Fibroblast of mammary gland (primary cell): ENCODE results near the gene KDELR3.
"Not testable (repeated sequence)": the region's sequence is repeated elsewhere in the genome, so short reads cannot be mapped to it uniquely, and the experiment has no call there.

Source experiments
- DNase-seq: peaks from one replicate; pipeline ENCODE4 v3.0.0-alpha.2; 2010; ENCODE audit warnings: low read depth
- H3K4me3 ChIP-seq: 2 replicates; pipeline ENCODE4 v1.5.1; 2011; ENCODE audit warnings: low read depth, mild to moderate bottlenecking, low read length, moderate library complexity; ENCODE audit not compliant: control insufficient read depth
- TF ChIP-seq, protein P1 (sequence below): conservative IDR thresholded peaks from 2 replicates; pipeline ENCODE4 v1.5.1; 2011; ENCODE audit warnings: low read depth, low read length, inconsistent platforms; ENCODE audit not compliant: control insufficient read depth, insufficient read depth

Gene KDELR3

DNA sequence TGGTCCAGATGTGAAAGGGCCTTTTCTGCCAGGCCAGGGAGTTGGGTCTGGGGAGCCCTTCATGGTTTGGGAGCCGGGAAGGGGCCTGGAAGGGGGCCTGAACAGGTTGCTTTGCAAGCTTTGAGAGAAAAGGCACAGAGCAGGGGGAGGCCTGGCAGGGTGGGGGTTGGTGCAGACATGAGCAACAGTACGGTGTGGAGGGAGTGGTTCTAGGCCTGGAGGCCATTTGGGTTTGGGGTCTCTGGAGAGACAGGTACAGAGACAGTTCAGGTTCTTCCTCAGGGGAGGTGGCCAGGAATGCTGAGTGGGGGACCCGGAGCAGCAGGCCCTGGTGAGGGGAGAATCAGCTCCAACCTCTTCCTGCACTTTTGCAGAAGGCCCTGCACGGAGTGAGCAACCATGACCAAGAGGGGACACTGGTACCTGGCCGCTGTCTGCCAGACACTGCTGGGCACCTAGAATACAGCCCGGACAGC, 1.4 kb downstream of the KDELR3 start:
- TF ChIP-seq, protein P1, sequence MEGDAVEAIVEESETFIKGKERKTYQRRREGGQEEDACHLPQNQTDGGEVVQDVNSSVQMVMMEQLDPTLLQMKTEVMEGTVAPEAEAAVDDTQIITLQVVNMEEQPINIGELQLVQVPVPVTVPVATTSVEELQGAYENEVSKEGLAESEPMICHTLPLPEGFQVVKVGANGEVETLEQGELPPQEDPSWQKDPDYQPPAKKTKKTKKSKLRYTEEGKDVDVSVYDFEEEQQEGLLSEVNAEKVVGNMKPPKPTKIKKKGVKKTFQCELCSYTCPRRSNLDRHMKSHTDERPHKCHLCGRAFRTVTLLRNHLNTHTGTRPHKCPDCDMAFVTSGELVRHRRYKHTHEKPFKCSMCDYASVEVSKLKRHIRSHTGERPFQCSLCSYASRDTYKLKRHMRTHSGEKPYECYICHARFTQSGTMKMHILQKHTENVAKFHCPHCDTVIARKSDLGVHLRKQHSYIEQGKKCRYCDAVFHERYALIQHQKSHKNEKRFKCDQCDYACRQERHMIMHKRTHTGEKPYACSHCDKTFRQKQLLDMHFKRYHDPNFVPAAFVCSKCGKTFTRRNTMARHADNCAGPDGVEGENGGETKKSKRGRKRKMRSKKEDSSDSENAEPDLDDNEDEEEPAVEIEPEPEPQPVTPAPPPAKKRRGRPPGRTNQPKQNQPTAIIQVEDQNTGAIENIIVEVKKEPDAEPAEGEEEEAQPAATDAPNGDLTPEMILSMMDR: no peak
- peak overlapping the region; percentile 95 for H3K4me3 ChIP-seq
- DNase-seq: no peak

DNA sequence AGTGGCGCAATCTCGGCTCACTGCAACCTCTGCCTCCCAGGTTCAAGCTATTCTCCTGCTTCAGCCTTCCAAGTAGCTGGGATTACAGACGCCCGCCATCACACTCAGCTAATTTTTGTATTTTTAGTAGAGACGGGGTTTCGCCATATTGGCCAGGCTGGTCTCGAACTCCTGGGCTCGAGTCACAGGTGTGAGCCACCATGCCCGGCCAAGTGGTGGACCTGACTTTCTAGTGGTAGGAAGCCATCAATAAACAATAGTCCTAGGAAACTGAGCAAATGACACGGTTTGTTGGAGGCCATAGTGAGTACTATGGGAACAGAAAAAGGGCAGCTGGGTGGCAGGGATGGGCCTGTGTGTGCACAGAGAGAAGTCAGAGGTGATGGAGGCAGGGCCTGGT, 2.3 kb downstream of the KDELR3 start:
- DNase-seq, H3K4me3 ChIP-seq: not testable (repeated sequence)

DNA sequence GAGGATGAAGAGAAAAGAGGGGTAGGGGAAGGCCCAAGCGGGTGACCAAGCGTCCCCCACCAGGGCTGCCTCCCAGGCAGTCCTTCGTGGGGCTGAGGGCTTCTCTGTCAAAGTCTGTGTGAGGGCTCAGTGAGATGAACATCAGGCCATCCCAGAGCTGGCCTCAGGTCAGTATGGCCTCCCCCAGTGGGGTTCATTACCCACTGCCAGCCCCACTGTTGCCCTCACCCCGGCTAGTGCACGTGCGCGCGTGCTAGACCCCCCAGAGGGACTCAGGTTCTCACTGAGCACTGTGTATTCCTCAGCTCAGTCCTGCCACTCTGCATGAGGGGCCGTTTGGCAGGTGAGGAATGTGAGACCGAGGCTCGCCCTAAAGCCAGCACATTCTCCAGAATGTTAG, 3.3 kb downstream of the KDELR3 start:
- TF ChIP-seq, protein P1: no peak
- DNase-seq: no peak
- H3K4me3 ChIP-seq: no peak overlapping the region

DNA sequence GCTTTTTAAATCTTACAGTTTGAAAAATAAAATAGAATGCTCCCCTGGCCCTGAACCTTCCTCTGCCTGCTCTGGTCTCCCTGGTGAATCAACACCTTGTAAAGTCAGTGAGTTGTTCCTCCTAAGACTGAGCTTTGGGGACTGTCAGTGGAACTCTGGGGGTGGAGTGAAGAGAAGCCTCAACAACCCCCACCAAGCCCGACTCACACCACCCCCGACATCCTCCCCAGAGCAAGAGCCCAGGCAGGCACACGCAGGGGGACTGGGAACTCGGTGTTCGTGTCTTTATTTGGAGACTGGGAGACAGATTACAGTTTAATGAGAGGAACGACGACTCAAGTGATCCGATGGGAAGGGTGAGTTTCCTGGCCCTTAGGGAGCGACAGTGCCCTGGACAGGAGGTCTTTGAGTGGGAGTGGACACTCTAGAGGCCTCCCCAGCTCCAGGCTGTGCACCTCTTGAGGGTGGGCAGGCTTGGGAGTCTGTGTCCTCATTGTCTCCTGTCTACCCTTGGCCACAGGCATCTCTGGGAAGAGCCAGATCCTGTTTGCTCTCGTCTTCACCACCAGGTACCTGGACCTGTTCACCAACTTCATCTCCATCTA, 6.2 kb downstream of the KDELR3 start:
- no peak overlapping the region for H3K4me3 ChIP-seq
- TF ChIP-seq, protein P1: no peak
- DNase-seq: no peak

DNA sequence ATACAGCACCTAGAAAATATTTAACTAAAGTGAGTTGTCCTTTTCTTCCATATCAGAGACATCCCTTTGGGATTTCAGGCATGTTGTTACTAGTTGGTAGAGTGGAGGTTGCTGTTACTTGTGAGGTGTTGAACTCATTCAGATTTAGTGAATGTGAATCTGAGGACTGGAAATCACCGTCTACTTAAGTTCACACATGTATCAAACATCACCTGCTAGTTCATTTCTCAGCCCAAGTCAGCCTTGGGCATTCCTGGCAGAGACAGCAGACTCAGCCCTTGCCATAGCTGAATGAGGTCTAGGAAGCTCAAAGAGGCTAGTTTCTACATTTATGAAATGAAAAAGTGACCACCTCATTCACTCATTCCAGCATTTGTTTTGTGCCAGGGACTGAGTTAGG, 9.7 kb downstream of the KDELR3 start:
- DNase-seq: no peak

DNA sequence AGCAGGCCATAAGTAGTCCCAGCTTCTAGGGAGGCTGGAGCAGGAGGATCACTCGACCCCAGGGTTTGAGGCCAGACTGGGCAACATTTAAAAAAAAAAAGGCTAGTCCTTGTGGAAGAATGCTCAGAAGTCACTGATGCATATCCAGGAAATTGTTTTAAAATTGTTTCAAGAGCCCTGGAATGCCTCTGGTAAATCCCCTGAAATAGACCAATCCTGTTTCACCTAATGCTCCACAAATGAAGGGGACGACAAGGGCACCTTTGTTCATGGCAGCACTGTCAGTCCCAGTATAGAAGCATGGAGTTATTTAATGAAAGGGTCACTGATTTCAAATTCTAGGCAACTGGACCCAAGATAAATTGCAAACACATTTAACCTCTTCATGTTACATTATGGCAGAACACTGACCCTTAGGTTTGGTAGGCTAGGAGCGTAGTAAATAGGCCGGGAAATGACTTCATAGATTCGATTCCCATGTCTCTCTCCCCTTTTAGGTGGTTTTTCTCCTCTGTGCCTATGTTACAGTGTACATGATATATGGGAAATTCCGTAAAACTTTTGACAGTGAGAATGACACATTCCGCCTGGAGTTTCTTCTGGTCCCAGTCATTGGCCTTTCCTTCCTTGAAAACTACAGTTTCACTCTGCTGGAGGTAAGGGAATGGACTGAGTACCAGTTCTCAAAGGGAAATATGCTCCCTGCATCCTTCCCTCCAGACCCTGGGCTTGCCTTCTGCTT, 11.4 kb downstream of the KDELR3 start:
- TF ChIP-seq, protein P1: no peak
- no peak for DNase-seq
- no peak overlapping the region for H3K4me3 ChIP-seq

More for the DNA sequence above, 9.7 kb downstream of the KDELR3 start:
- TF ChIP-seq, protein P1: no peak
- no peak overlapping the region for H3K4me3 ChIP-seq

DNA sequence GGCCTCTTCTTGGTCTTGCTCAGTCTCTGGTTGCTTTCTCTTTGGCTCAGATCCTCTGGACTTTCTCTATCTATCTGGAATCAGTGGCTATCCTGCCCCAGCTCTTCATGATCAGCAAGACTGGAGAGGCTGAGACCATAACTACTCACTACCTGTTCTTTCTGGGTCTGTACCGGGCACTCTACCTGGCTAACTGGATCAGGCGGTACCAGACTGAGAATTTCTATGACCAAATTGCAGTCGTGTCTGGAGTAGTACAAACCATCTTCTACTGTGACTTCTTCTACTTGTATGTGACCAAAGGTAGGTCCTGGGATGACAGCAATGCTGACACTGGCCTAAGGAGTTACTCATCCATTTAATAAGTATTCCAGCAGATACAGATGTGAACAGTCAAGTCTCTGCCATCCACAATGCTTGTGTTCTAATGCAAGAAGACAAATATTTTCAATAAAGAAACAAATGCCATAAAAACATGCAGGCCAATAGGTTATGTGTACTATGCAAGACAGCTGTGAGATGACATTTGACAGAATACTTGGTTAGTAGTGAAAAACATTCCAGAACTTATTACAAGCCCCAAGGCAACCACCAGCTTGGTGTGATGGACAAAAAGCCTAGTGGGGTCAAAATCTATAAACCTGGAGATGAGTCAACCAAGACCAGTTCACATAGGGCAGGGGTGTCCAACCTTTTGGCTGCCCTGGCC, 13.4 kb downstream of the KDELR3 start:
- no peak for DNase-seq
- no peak overlapping the region for H3K4me3 ChIP-seq
- TF ChIP-seq, protein P1: no peak
